COLO668 (cell line): Measurements from ENCODE around the gene PCDHGB2.
"Not testable (repeated sequence)": the region's sequence is repeated elsewhere in the genome, so short reads cannot be mapped to it uniquely, and the experiment has no call there.

Experiments used
- DNase-seq: peaks from one replicate; lab custom pipeline; 2025; ENCODE audit not compliant: unreplicated experiment; lab: John Stamatoyannopoulos, UW

The PCDHGB2 gene

GRCh38 chr5:141384471-141385267 is 24.9 kb downstream of the PCDHGB2 start:
- no peak for DNase-seq

- DNase-seq, result not testable (repeated sequence)
These were observed 27.9 kb downstream of the PCDHGB2 start, which contains the start of gene PCDHGB4 for GRCh38 chr5:141387557-141388311. TSS of gene PCDHGB4 (plus strand) at chr5:141387698. CDS start at chr5:141387885, 187 bp downstream.

- DNase-seq, result no peak
These were observed 28.9 kb downstream of the PCDHGB2 start for GRCh38 chr5:141388661-141389060.

DNA sequence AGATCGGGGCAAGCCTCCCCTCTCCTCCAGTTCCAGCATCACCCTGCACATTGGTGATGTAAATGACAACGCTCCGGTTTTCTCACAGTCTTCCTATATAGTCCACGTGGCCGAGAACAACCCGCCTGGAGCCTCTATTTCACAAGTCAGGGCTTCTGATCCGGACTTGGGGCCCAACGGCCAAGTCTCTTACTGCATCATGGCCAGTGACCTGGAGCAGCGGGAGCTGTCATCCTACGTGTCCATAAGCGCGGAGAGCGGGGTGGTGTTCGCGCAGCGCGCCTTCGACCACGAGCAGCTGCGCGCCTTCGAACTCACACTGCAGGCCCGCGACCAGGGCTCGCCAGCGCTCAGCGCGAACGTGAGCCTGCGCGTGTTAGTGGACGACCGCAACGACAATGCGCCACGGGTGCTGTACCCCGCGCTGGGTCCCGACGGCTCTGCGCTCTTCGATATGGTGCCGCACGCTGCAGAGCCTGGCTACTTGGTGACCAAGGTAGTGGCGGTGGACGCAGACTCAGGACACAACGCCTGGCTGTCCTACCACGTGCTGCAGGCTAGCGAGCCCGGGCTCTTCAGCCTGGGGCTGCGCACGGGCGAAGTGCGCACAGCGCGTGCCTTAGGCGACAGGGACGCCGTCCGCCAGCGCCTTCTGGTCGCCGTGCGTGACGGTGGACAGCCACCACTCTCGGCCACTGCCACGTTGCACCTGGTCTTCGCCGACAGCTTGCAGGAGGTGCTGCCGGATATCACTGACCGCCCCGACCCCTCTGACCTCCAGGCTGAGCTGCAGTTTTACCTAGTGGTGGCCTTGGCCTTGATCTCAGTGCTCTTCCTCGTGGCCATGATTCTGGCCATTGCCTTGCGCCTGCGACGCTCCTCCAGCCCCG is 29.6 kb downstream of the PCDHGB2 start:
- no peak for DNase-seq

GRCh38 chr5:141392429-141393198 is 32.8 kb downstream of the PCDHGB2 start, which contains the start of gene PCDHGA8:
TSS of gene PCDHGA8 (plus strand) at chr5:141392633. CDS start at chr5:141392814, 181 bp downstream.
- DNase-seq, result no peak

DNA sequence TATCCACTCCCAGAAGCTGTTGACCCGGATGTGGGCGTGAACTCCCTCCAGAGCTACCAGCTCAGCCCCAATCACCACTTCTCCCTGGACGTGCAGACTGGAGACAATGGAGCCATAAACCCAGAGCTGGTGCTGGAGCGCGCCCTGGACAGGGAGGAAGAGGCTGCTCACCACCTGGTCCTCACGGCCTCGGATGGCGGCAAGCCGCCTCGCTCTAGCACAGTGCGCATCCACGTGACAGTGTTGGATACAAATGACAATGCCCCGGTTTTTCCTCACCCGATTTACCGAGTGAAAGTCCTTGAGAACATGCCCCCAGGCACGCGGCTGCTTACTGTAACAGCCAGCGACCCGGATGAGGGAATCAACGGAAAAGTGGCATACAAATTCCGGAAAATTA is 33.5 kb downstream of the PCDHGB2 start:
- no peak for DNase-seq

DNA sequence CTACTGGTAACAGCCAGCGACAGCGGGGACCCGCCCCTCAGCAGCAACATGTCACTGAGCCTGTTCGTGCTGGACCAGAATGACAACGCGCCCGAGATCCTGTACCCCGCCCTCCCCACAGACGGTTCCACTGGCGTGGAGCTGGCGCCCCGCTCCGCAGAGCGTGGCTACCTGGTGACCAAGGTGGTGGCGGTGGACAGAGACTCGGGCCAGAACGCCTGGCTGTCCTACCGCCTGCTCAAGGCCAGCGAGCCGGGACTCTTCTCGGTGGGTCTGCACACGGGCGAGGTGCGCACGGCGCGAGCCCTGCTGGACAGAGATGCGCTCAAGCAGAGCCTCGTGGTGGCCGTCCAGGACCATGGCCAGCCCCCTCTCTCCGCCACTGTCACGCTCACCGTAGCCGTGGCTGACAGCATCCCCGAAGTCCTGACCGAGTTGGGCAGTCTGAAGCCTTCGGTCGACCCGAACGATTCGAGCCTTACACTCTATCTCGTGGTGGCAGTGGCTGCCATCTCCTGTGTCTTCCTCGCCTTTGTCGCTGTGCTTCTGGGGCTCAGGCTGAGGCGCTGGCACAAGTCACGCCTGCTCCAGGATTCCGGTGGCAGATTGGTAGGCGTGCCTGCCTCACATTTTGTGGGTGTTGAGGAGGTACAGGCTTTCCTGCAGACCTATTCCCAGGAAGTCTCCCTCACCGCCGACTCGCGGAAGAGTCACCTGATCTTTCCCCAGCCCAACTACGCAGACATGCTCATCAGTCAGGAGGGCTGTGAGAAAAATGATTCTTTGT is 34.8 kb downstream of the PCDHGB2 start:
- not testable (repeated sequence) for DNase-seq

- DNase-seq, result not testable (repeated sequence)
These were observed 38.2 kb downstream of the PCDHGB2 start, which contains the start of gene PCDHGB5 for GRCh38 chr5:141397756-141398551. TSS of gene PCDHGB5 (plus strand) at chr5:141397947. CDS start at chr5:141398128, 181 bp downstream.

GRCh38 chr5:141398608-141399007 is 38.8 kb downstream of the PCDHGB2 start:
- no peak for DNase-seq

DNA sequence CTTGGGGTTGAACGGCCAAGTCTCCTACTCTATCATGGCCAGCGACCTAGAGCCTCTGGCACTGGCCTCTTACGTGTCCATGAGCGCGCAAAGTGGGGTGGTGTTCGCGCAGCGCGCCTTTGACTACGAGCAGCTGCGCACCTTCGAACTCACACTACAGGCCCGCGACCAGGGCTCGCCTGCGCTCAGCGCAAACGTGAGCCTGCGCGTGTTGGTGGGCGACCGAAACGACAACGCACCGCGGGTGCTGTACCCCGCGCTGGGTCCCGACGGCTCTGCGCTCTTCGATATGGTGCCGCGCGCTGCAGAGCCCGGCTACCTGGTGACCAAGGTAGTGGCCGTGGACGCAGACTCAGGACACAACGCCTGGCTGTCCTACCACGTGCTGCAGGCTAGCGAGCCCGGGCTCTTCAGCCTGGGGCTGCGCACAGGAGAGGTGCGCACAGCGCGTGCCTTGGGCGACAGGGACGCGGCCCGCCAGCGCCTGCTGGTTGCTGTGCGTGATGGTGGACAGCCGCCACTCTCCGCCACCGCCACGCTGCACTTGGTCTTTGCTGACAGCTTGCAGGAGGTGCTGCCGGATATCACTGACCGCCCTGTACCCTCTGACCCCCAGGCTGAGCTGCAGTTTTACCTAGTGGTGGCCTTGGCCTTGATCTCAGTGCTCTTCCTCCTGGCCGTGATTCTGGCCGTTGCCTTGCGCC is 39.9 kb downstream of the PCDHGB2 start:
- DNase-seq, result no peak

- no peak for DNase-seq
These were observed 42.9 kb downstream of the PCDHGB2 start, which contains the start of gene PCDHGA9 for GRCh38 chr5:141402553-141403243. TSS of gene PCDHGA9 (plus strand) at chr5:141402778. CDS start at chr5:141402953, 175 bp downstream.

GRCh38 chr5:141403387-141403786 is 43.6 kb downstream of the PCDHGB2 start:
- DNase-seq, result no peak

GRCh38 chr5:141407790-141408505 is 48.2 kb downstream of the PCDHGB2 start, which contains the start of gene PCDHGB6:
TSS of gene PCDHGB6 (plus strand) at chr5:141408021. CDS start at chr5:141408203, 182 bp downstream.
- not testable (repeated sequence) for DNase-seq

DNA sequence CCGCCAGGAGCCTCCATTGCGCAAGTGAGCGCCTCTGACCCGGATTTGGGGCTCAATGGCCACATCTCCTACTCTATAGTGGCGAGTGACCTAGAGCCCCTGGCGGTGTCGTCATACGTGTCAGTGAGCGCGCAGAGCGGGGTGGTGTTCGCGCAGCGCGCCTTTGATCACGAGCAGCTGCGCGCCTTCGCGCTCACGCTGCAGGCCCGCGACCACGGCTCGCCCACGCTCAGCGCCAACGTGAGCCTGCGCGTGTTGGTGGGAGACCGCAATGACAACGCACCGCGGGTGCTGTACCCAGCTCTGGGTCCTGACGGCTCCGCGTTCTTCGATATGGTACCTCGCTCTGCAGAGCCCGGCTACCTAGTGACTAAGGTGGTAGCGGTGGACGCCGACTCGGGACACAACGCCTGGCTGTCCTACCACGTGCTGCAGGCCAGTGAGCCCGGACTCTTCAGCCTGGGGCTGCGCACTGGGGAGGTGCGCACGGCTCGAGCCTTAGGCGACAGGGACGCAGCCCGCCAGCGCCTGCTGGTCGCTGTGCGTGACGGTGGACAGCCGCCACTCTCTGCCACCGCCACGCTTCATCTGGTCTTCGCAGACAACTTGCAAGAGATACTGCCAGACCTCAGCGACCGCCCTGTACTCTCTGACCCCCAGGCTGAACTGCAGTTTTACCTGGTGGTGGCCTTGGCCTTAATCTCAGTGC is 50.0 kb downstream of the PCDHGB2 start:
- DNase-seq, result no peak

DNA sequence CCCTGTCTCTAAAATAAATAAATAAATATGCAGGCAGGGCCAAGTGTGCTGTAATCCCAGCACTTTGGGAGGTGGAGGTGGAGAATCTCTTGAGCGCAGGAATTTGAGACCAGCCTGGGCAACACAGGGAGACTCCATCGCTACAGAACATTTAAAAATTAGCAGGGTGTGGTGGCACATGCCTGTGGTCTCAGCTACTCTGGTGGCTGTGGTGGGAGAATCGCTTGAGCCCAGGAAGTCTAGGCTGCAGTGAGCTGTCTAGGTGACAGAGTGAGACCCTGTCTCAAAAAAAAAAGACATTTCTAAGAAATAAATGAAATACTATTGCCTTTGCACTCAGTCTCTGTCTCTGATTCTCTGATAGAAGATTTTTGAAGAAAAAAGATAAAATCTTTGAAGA is 51.8 kb downstream of the PCDHGB2 start:
- DNase-seq, result no peak
